B cell (primary cell): ENCODE data around the gene TRNAU1AP.

Source experiments
- EZH2 ChIP-seq: IDR thresholded peaks from 2 replicates; pipeline ENCODE4 v1.6.1; 2012; ENCODE audit warnings: borderline replicate concordance, low read depth, mild to moderate bottlenecking, moderate library complexity, low read length; ENCODE audit not compliant: insufficient read depth, poor library complexity, severe bottlenecking
- TF ChIP-seq, protein P1 (sequence below): fragments of 200-600 bp; IDR thresholded peaks from one replicate; pipeline ENCODE4 v1.8.0; 2022; ENCODE audit warnings: antibody characterized with exemption, mild to moderate bottlenecking

DNA sequence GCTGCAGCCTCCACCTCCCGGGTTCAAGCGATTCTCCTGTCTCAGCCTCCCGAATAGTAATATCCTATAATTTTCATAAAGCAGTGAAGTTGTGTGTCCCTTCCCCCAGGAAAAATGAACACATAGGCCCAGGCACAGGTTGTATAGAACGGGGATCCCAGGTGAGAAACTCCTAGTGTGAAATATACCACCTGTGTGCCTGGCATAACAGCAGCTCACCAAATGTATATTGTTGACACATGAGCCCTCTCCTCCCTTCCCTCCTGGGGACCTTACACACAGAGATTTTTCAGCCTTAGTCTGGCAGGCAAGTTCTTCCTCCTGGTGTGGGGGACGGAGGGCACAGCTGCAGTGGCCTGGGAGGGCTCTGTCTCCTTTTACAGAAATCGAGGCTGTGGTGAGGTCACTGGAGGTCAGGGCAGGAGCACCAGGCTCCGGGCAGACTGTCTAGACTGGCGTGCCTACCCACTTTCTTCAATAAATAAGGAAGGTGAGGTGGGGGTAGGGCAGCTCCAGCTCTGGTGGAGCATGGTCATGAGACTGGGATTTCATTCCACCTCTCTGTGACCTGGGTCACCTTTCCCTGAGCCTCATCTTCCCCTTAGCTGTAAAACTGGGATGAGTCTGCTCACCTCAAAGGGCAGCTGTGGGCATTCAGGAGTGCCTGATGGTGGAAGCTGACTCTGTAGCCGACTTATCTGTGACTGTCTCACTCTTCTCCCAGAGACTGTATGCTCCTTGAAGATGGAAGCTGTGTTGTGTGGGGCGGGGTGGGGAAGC is 32.7 kb upstream of the TRNAU1AP start:
- TF ChIP-seq, protein P1, sequence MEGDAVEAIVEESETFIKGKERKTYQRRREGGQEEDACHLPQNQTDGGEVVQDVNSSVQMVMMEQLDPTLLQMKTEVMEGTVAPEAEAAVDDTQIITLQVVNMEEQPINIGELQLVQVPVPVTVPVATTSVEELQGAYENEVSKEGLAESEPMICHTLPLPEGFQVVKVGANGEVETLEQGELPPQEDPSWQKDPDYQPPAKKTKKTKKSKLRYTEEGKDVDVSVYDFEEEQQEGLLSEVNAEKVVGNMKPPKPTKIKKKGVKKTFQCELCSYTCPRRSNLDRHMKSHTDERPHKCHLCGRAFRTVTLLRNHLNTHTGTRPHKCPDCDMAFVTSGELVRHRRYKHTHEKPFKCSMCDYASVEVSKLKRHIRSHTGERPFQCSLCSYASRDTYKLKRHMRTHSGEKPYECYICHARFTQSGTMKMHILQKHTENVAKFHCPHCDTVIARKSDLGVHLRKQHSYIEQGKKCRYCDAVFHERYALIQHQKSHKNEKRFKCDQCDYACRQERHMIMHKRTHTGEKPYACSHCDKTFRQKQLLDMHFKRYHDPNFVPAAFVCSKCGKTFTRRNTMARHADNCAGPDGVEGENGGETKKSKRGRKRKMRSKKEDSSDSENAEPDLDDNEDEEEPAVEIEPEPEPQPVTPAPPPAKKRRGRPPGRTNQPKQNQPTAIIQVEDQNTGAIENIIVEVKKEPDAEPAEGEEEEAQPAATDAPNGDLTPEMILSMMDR, result no peak
- no peak for TF ChIP-seq EZH2
